ENCODE measurements around the gene MOCOS.

The MOCOS gene

GRCh38 chr18:36304723-36305122 lies 117.4 kb downstream of the MOCOS start:
- DNase-seq (ENCODE audit: low read depth) = no peak

GRCh38 chr18:36305375-36305774 lies 118.1 kb downstream of the MOCOS start:
- DNase-seq (ENCODE audit: low read depth) = no peak

GRCh38 chr18:36307513-36307912 lies 120.2 kb downstream of the MOCOS start:
- DNase-seq (ENCODE audit: low read depth) = no peak

GRCh38 chr18:36308711-36309435 lies 121.6 kb downstream of the MOCOS start:
- DNase-seq (ENCODE audit: low read depth) = no peak

GRCh38 chr18:36309436-36310391 lies 122.4 kb downstream of the MOCOS start:
- no peak for DNase-seq (ENCODE audit: low read depth)

GRCh38 chr18:36311026-36311570 lies 123.8 kb downstream of the MOCOS start:
- no peak for DNase-seq (ENCODE audit: low read depth)

- no peak for DNase-seq (ENCODE audit: low read depth)
Measured at GRCh38 chr18:36312806-36313395, 125.6 kb downstream of the MOCOS start.

- no peak for DNase-seq (ENCODE audit: low read depth)
Measured at GRCh38 chr18:36314098-36314497, 126.8 kb downstream of the MOCOS start.

- DNase-seq (ENCODE audit: low read depth) = no peak
Measured at GRCh38 chr18:36314754-36315153, 127.5 kb downstream of the MOCOS start.

GRCh38 chr18:36315736-36316135 lies 128.4 kb downstream of the MOCOS start:
- DNase-seq (ENCODE audit: low read depth) = no peak

- DNase-seq (ENCODE audit: low read depth) = no peak
Measured at GRCh38 chr18:36316246-36316645, 128.9 kb downstream of the MOCOS start.
